ENCODE data around the gene MALSU1. TPM values are rescaled to one million over a fixed set of nuclear protein-coding genes. Genes with fewer than 3 reads are reported as not detected.
A peak's percentile ranks its signal among the peaks of the same experiment; 100 is the strongest.

Gene MALSU1
- total and polyA plus RNA-seq, 2 of the 13 experiments (the other 11 are each of a cell fraction or from before 2014, with no cell fraction given), result 72.0 to 141 TPM

GRCh38 chr7:23294549-23295400, 4.4 kb upstream of the MALSU1 start (continued):
- TF ChIP-seq FOXP4 (CRISPR knock-in tag; IDR thresholded peaks at IDR 0.05) (peak; percentile 60), CERS6 (CRISPR knock-in tag; IDR thresholded peaks at IDR 0.05) (no peak), ZBTB44 (CRISPR knock-in tag; IDR thresholded peaks at IDR 0.05) (no peak), SP5 (CRISPR knock-in tag; IDR thresholded peaks at IDR 0.05; ENCODE audit: borderline replicate concordance, low read depth) (0 out of 2 replicates have a peak, but pooled peaks have one; percentile 34), ATF7 (IDR thresholded peaks at IDR 0.05) (no peak), ATF7 (CRISPR knock-in tag; IDR thresholded peaks at IDR 0.05) (peak; percentile 28; the same call in 1 of the 2 replicates), SNAPC4 (CRISPR knock-in tag; IDR thresholded peaks at IDR 0.05) (no peak), SP4 (CRISPR knock-in tag; IDR thresholded peaks at IDR 0.05) (no peak; the same call in 1 of the 2 replicates), CC2D1A (CRISPR knock-in tag; IDR thresholded peaks at IDR 0.05) (no peak), ZNF614 (CRISPR knock-in tag; IDR thresholded peaks at IDR 0.05; ENCODE audit: borderline replicate concordance) (peak; percentile 19; the same call in 1 of the 2 replicates), FOXA1 (IDR thresholded peaks at IDR 0.05) (no peak), FOXA1 (CRISPR knock-in tag; IDR thresholded peaks at IDR 0.05) (peak; percentile 12), FOXP1 (IDR thresholded peaks at IDR 0.05) (no peak), FOXP1 (CRISPR knock-in tag; IDR thresholded peaks at IDR 0.05) (peak; percentile 16; the same call in 1 of the 2 replicates), FOXA3 (CRISPR knock-in tag; IDR thresholded peaks at IDR 0.05) (peak; percentile 42), PAF1 (CRISPR knock-in tag; IDR thresholded peaks at IDR 0.05) (no peak), ZBTB8A (CRISPR knock-in tag; IDR thresholded peaks at IDR 0.05; ENCODE audit: borderline replicate concordance, low read depth) (no peak), ZNF136 (CRISPR knock-in tag; IDR thresholded peaks at IDR 0.05; ENCODE audit: low read depth) (no peak), ZNF350 (CRISPR knock-in tag; IDR thresholded peaks at IDR 0.05; ENCODE audit: borderline replicate concordance, low read depth) (0 out of 2 replicates have a peak, but pooled peaks have one; percentile 27)
